T-helper 1 cell treated with Interleukin-12 subunit alpha and Interleukin-12 subunit beta and Interleukin-4 antibody, amounts not matched to agents 30 μg/mL and 1 μg/mL, for 36 hours (primary cell): Measurements from ENCODE around the gene CDK5RAP3.

Source experiments
- H3K27ac Mint-ChIP-seq: one replicate; pipeline ENCODE4 v1.8.0; 2021; ENCODE audit warnings: mild to moderate bottlenecking, mixed read lengths
- H3K27me3 Mint-ChIP-seq: one replicate; pipeline ENCODE4 v1.8.0; 2021; ENCODE audit warnings: low read depth, mixed read lengths
- H3K36me3 Mint-ChIP-seq: one replicate; pipeline ENCODE4 v1.8.0; 2021; ENCODE audit warnings: low read depth, mixed read lengths
- H3K4me1 Mint-ChIP-seq: one replicate; pipeline ENCODE4 v1.8.0; 2021; ENCODE audit warnings: low read depth, mixed read lengths
- H3K4me3 Mint-ChIP-seq: one replicate; pipeline ENCODE4 v1.8.0; 2021; ENCODE audit warnings: mild to moderate bottlenecking, moderate library complexity, mixed read lengths
- H3K9me3 Mint-ChIP-seq: one replicate; pipeline ENCODE4 v1.8.0; 2021; ENCODE audit warnings: mixed read lengths

Gene CDK5RAP3

DNA sequence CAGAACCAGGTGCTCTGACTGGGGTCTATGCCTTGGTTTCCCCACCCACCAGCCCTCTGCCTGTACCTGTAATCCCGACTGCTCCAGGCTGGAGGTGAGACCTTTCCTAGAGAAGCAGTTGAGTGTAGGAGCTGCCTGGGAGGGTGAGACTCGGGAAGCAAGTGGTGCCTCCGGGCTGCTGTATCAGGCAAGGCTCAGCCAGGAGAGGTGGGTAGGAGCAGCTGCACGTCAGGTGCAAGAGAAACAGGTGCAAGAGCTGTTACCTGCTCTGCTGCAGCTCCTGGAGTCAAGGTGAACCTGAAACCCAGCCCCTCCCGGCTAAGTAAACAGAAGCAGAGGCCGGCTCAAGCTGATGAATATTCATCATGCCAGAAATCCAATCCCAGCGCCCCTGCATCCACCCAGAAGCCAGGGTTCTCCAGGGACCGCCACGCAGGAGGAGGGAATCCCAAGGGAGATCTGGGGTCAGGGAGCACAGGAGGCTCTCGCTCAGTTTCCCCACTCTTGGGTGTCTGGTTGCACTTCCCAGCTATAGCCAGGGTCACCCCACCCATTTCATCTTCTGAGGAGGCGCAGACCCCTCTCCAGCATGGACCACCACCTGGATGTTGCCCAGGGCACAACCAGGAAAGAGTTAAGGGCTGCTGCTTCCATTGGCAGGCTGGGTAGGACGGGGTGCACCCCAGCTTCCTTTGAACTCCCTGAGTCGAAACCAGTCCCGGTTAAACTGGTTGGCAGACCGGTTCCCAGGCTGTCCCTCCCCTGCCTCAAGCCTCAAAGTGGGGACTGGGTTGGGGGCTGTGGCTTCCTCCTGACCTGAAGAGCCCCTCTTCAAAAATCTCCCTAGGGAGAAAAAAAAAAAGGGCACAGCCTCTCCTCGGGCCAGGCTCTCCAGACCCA, 13.1 kb upstream of the CDK5RAP3 start, which contains the start of gene PRR15L:
Gene PRR15L (minus strand): TSS at position 293 of the 900 bp plus-strand sequence. CDS start 4,649 bp downstream, outside the sequence.
- H3K27ac Mint-ChIP-seq = no peak within 1 kb of the TSS
- no peaks in the 10 kb centered on the region for H3K4me1 Mint-ChIP-seq

DNA sequence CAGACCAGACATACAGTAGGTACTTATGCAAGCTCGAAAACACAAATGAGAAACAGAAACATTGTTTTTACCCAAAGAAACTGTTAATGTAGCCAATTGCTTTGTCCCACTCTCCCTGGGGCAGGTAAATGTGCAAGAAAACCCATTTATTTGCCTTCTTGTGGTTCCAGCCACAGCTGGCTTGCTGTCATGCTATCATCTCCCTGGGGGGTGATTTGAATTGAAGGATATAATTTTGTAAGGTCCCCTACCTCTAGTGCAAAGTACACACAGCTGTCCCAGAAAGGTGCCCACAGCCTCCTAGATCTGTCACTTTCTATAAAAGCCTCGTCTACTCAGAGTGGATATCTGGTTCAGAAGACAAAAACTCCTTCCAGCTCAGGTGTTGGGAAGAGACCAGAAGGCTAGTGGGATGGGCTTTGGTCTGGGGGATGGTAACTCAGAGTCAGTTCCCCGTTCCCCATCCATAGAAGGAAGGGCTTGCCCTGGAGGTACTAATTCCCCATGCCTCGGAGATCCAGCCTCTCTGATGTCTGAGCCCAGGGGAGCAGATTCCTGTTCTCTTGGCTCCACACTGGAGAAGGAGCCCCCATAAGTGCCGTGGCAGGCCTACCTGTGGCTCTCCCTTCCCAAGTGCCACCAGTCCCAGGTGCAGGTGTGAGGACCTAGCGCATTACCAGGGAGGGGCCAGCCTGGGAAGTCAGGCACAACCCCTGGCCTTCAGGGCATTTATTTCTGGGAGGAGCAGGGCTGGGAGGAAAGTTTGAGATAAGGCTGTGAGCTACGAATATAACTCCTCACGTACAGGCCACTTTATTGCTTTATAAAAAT, 10.9 kb upstream of the CDK5RAP3 start:
- H3K4me1 Mint-ChIP-seq = no peaks in the 10 kb centered on the region
- H3K9me3 Mint-ChIP-seq = no peaks in the 10 kb centered on the region
- peaks cover 6% of the 10 kb centered on the region for H3K27me3 Mint-ChIP-seq
- no peak overlapping the region for H3K4me3 Mint-ChIP-seq
- H3K36me3 Mint-ChIP-seq = peaks cover 4% of the 10 kb centered on the region
- no peak overlapping the region for H3K27ac Mint-ChIP-seq

More for the DNA sequence above, 13.1 kb upstream of the CDK5RAP3 start, which contains the start of gene PRR15L:
- no peaks in the 10 kb centered on the region for H3K36me3 Mint-ChIP-seq
- H3K9me3 Mint-ChIP-seq = no peaks in the 10 kb centered on the region
- no peak within 1 kb of the TSS for H3K4me3 Mint-ChIP-seq
- H3K27me3 Mint-ChIP-seq = no peaks in the 10 kb centered on the region

DNA sequence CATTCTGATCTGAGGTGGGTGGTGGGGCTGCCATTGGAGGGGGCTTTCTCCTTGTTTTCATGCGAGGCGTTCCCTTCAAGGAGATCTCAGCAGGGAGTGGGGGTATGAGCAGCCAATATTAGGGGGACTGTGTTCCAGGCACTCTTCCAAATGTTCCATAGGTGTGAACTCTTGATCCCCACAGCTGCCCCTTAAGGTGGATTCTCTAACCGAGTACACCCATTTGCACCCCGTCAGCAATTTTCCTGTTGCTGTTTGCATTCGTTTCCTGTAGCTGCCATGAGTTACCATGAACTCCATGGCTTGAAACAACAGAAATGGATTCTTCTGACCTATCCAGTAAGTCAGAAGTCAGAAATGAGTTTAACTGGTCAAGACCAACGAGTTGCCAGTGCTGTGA, 9.5 kb upstream of the CDK5RAP3 start:
- Mint-ChIP-seq H3K4me1 (no peaks in the 10 kb centered on the region), H3K4me3 (no peak overlapping the region), H3K36me3 (peaks cover 4% of the 10 kb centered on the region), H3K27me3 (peaks cover 6% of the 10 kb centered on the region), H3K9me3 (no peaks in the 10 kb centered on the region), H3K27ac (no peak overlapping the region)

DNA sequence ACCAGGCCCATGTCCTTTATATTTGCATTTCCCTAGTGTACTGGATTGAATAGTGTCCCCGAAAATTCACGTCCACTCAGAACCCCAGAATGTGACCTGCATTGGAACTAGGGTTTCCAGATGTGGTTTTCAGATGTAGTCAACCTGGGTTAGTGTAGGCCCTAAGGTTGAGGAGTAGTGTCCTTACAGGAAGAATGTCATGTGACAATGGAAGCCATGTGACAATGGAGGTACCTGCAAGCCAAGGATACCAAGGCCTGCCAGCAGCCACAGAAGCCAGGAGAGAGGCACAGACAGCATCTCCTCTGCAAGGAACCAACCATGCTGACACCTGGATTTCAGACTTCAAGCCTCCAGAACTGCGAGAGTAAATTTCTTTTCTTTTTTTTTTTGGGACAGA, 8.0 kb upstream of the CDK5RAP3 start:
- Mint-ChIP-seq H3K27me3 (peaks cover 6% of the 10 kb centered on the region), H3K9me3 (no peaks in the 10 kb centered on the region), H3K36me3 (peaks cover 4% of the 10 kb centered on the region), H3K4me1 (no peaks in the 10 kb centered on the region), H3K4me3 (no peak overlapping the region), H3K27ac (no peak overlapping the region)

DNA sequence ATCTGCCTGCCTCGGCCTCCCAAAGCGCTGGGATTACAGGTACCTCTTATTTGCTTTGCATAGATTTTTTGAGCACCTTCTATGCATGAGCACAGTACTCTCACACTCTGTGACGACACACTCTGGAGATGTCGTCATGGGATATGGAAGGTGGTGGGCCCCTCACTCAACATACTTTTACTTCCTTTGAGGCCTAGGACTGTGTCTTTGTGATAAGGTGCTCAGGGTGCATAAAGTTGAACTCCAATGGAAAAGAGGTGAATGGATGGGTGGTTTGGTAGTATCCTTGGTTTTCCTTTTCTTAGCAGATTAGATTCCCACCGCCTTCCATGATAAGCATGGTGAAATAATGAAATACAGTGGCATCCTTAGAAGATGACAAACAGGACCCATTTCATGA, 6.1 kb upstream of the CDK5RAP3 start:
- no peak overlapping the region for H3K27ac Mint-ChIP-seq
- no peak overlapping the region for H3K4me3 Mint-ChIP-seq
- no peaks in the 10 kb centered on the region for H3K9me3 Mint-ChIP-seq
- H3K36me3 Mint-ChIP-seq = peaks cover 4% of the 10 kb centered on the region
- peaks cover 10% of the 10 kb centered on the region for H3K27me3 Mint-ChIP-seq
- H3K4me1 Mint-ChIP-seq = peaks cover 3% of the 10 kb centered on the region

DNA sequence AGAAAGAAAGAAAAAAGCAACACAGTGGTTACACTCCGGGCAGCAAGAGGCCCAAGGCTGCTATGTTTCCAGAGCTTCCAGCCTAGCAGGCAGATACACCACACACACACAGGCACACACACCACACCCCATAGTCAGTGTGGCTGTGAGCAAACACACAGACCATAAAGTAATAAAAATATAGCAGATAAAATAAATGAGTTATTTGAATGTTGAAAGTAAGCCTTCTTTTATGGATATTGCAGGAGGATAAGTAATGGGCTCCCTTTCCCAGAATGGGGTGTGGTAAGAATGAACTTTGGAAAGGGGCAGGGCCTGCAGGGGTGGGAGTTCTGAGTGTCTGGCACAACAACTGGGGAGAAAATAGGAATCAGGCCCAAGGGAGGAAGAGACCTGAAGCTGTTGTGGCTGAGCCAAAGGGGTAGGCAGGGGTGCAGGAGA, 4.8 kb upstream of the CDK5RAP3 start:
- H3K36me3 Mint-ChIP-seq = peaks cover 4% of the 10 kb centered on the region
- H3K4me1 Mint-ChIP-seq = peaks cover 12% of the 10 kb centered on the region
- no peak overlapping the region for H3K27ac Mint-ChIP-seq
- peaks cover 11% of the 10 kb centered on the region for H3K27me3 Mint-ChIP-seq
- no peak overlapping the region for H3K4me3 Mint-ChIP-seq
- no peaks in the 10 kb centered on the region for H3K9me3 Mint-ChIP-seq

DNA sequence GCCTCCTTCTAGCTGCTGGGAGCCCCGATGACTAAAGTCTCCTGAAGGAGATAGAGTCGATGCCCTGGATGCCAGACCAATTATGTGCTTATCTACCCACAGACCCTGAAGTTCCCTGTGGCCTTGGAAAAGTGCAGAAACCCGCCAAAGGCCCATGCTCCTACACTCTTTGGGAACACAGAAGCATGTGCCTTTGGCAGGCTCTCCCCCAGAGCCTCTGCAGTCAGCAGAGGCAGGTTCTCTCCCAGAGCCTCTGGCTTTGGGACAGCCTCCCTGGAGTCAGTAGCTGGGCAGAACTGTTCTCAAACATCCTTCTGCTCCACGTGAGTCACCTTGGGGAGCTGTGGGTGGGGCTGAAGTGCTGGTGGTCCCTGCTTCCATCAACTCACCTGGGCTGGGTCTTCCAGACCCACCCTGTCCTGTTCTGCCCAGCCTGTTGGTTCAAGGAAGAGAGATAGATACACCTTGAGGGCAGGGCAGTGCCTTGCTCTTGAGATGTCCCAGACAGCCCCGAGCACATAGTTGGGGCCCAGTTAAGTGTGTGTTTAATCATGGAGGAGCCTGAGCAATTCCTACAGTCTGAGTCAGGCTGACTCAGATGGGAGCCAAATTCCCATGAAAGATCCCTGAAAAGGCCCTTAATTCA, 3.2 kb upstream of the CDK5RAP3 start:
- Mint-ChIP-seq H3K9me3 (no peaks in the 10 kb centered on the region), H3K27ac (no peak overlapping the region), H3K36me3 (peaks cover 4% of the 10 kb centered on the region), H3K27me3 (peaks cover 11% of the 10 kb centered on the region), H3K4me3 (no peak overlapping the region), H3K4me1 (peaks cover 19% of the 10 kb centered on the region)

DNA sequence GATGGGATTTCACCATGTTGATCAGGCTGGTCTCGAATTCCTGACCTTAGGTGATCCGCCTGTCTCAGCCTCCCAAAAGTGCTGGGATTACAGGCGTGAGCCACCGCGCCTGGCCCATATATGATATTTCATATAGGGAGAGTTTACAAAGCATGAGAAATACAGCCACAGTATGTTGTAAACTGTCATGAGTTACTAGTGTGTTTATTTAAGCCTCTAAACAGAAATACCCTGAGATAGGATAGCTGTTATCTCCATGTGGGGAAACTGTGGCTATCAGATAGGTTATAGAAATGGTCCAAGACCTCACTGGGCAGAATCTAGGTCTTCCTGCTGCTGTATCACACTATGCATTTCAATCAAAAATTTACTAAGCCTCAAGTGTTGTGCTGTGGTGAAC, 2.1 kb upstream of the CDK5RAP3 start:
- Mint-ChIP-seq H3K4me1 (peaks cover 20% of the 10 kb centered on the region), H3K4me3 (no peak overlapping the region), H3K27ac (no peak overlapping the region), H3K9me3 (no peaks in the 10 kb centered on the region), H3K27me3 (peaks cover 11% of the 10 kb centered on the region), H3K36me3 (peaks cover 2% of the 10 kb centered on the region)

DNA sequence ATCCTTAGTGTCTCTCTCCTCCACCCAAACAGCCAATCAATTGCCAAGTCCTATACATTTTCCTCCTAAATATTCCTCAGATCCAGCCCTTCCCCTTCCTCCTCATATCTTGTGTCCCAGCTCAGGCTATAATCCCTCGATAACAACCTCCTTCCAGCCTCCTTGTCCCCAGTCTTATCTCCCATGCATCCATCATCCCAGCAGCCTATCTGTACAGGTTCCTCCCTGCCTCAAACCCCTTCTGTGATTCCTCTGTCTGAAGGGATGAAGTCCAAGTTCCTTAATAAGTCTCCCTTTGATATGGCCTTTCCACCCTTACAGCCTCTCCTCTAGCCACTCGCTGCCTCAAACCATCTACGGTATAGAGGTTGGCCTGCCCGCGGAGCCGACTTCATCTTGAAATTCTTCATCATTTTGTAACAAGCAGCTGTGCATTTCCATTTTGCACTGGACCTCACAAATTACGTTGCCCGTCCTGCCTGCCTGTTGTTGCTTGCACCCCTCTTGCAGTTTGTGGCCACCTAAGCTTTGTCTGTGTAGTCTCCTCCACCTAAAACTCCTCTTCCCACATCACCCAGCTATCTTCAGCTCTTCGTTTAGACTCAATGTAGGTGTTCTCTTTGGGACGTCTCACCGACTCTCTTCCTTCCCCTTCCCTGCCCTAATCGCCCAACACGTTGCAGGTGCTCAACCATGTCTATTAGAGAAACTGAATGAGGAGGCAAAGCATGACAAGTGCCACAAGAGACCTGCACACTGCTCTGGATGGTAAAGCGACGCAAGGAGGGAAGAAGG, 786 bp upstream of the CDK5RAP3 start:
- peaks cover 4% of the 10 kb centered on the region for H3K36me3 Mint-ChIP-seq
- peaks cover 20% of the 10 kb centered on the region for H3K4me1 Mint-ChIP-seq
- no peaks in the 10 kb centered on the region for H3K9me3 Mint-ChIP-seq
- peaks cover 5% of the 10 kb centered on the region for H3K27me3 Mint-ChIP-seq
- peak overlapping the region; percentile 41 for H3K27ac Mint-ChIP-seq
- peak overlapping the region; percentile 98 for H3K4me3 Mint-ChIP-seq

DNA sequence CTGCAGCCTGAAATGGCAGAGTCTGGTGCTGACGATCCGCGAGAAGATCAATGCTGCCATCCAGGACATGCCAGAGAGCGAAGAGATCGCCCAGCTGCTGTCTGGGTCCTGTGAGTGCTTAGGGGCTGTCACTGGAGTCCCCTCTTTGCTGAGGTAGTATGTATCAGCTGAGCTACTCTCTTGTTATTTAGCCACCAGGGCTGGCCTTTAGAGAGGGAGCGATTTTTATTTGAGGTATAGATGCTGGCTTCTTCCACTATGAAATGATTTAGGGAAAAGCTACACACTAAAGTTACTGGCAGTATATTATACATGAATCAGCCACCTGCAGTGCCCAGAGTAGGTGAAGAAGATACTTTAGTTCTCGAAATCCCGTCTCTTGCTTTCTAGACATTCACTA, 2.6 kb downstream of the CDK5RAP3 start:
- Mint-ChIP-seq H3K4me3 (no peak overlapping the region), H3K27ac (no peak overlapping the region), H3K9me3 (no peaks in the 10 kb centered on the region), H3K27me3 (peaks cover 5% of the 10 kb centered on the region), H3K36me3 (peaks cover 22% of the 10 kb centered on the region), H3K4me1 (peaks cover 23% of the 10 kb centered on the region)

DNA sequence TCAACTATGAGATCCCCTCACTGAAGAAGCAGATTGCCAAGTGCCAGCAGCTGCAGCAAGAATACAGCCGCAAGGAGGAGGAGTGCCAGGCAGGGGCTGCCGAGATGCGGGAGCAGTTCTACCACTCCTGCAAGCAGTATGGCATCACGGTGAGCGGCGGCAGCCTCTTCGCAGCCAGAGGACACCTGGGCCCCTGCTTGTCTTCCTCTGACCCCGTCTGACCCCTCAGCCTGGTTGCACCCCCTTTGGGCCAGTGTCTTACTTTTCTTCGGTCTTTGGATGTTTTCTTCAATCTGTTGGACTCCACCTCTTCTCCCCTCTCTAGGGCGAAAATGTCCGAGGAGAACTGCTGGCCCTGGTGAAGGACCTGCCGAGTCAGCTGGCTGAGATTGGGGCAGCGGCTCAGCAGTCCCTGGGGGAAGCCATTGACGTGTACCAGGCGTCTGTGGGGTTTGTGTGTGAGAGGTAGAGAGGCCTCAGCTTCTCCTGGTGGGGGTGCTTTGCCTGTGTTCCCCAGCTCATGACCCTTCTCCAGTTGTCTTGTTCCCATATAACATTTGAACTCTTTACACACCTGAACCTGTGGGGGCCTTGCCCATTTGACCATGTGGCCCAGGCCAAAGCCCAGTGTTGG, 4.4 kb downstream of the CDK5RAP3 start:
- Mint-ChIP-seq H3K4me3 (no peak overlapping the region), H3K27ac (no peak overlapping the region), H3K9me3 (no peaks in the 10 kb centered on the region), H3K4me1 (peaks cover 15% of the 10 kb centered on the region), H3K27me3 (no peaks in the 10 kb centered on the region), H3K36me3 (peaks cover 36% of the 10 kb centered on the region)

DNA sequence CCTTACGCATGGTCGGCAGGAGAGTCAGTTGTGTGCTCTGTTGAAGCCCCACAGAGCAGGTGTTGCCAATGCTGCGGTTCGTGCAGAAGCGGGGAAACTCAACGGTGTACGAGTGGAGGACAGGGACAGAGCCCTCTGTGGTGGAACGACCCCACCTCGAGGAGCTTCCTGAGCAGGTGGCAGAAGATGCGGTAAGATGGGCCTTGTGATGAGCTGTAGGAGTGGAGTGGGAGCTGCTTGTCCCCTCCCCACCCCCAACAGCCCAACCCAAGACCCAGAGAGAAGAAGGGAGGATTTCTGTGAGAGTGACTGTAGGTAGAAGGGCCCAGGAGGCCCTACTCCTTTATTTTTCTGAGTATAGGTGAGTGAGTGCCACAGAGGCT, 4.9 kb downstream of the CDK5RAP3 start:
- no peak overlapping the region for H3K4me3 Mint-ChIP-seq
- H3K9me3 Mint-ChIP-seq = no peaks in the 10 kb centered on the region
- no peaks in the 10 kb centered on the region for H3K27me3 Mint-ChIP-seq
- no peak overlapping the region for H3K27ac Mint-ChIP-seq
- peaks cover 37% of the 10 kb centered on the region for H3K36me3 Mint-ChIP-seq
- peaks cover 12% of the 10 kb centered on the region for H3K4me1 Mint-ChIP-seq

DNA sequence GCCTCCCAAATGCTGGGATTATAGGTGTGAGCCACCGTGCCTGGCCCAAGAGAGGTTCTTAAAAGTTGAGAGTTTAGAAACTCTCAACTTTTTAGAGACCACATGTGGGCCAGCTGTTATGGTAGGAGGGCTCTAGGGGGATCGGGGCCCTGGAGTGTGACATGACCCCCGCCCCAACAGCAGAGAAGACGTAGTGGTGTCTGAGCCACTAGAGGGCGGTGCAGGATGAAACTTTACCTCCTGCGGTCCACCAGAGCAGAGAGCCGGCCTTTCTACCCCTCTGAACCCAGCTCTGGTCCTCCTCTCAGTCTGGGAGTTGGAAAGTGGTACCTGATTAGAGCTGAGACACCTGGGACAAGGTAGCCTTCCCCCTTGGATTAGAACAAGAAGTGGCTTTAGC, 7.4 kb downstream of the CDK5RAP3 start:
- Mint-ChIP-seq H3K27ac (no peak overlapping the region), H3K27me3 (no peaks in the 10 kb centered on the region), H3K9me3 (no peaks in the 10 kb centered on the region), H3K4me1 (peaks cover 6% of the 10 kb centered on the region), H3K36me3 (peaks cover 42% of the 10 kb centered on the region), H3K4me3 (no peak overlapping the region)
